ENCODE data around the gene U2AF1.
"Not testable (repeated sequence)": the region's sequence is repeated elsewhere in the genome, so short reads cannot be mapped to it uniquely, and the experiment has no call there.

U2AF1 gene

DNA sequence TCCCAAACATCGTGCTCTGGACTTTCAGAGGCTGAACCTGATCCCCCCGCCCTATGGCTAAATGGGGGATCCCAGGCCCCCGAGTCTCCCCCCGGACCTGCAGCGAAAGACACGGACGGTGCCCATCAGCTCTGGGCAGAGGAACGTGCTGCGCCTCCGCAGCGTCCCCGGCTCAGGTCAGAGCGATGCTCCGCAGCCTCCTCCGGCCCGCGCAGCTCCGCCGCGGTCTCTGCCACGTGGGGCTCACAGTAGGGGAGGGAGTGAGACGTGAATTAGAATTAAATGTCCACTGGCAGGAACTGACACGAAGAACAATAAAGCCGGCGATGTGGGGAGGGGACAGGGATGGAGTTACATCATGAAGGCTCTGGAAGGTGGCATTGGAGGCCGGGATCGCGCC is 30.7 kb downstream of the U2AF1 start:
- DNase-seq (ENCODE audit: low read depth, low spot score): not testable (repeated sequence)

DNA sequence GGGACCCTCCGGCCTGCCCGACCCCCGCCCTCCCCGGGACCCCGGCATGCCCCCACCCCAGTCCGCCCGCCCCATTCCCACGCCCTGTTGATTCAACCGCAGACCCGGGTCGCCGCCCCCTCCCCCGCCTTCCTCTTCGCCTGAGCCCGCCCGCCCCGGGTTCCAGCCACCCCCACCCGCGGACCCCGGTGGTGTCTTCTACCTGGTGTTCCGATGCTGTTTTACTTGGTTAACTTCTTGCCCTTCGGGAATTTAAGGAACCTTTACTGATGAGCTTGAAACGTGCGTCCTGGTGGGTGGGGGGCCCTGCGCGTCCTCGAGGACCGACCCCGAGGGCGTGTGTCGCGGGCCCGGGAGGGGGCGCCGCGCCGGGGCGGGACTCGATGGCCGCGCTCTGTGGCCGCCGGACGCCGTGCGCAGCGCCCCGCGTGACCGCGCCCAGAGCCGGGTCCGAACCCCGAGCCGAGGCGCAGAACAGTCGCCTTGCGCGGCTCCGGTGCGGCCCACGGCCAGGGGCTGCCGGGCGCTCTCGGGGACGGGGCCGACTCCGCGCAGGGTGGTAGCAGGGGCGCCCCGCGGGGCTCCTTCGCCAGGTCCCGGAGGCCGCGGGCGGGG is 31.2 kb downstream of the U2AF1 start:
- not testable (repeated sequence) for DNase-seq (ENCODE audit: low read depth, low spot score)

DNA sequence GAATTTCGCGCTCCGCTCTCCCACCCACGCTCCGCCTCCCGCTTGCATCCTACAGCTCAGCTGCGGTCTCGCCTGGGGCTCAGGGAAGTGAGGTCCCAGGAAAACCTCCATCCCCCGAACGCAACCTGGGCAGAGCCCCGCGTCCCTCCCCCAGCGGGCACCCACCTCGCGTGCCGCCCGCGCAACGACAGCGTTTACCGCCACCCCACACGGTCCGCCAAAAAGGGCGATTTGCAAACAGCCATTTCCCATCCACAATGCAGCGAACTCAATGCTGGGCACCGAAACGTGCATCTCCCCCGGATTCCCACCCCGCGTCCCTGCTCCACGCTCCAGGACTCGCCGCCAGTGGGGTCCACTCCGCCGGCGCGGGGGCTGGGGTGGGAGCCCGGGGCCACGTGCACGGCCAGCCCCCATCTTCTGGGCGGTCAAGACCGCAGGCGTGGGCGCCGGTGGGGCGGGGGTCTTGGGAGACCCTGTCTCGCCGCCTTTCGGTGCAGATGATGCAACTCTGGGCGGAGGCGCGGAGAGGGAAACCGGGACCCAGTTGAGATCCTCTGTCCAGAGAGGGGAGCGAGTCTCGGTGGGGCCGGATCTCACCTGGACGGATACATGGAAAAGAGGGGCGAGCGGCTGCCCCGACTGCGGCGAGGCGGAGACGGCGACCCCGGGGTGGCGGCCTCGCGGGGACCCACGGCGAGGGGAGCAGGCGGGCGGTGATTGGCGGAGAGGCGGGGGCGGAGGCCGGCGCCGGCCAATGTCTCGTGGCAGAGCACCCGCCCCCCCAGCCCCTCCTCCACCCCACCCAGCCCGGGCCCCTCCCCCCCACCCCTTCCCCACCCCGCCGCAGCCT is 32.0 kb downstream of the U2AF1 start, which contains the start of gene CBS:
CBS (minus strand) TSS at position 666 of the 853 bp plus-strand sequence. CDS start 3,642 bp downstream, outside the sequence.
- DNase-seq (ENCODE audit: low read depth, low spot score): not testable (repeated sequence)

DNA sequence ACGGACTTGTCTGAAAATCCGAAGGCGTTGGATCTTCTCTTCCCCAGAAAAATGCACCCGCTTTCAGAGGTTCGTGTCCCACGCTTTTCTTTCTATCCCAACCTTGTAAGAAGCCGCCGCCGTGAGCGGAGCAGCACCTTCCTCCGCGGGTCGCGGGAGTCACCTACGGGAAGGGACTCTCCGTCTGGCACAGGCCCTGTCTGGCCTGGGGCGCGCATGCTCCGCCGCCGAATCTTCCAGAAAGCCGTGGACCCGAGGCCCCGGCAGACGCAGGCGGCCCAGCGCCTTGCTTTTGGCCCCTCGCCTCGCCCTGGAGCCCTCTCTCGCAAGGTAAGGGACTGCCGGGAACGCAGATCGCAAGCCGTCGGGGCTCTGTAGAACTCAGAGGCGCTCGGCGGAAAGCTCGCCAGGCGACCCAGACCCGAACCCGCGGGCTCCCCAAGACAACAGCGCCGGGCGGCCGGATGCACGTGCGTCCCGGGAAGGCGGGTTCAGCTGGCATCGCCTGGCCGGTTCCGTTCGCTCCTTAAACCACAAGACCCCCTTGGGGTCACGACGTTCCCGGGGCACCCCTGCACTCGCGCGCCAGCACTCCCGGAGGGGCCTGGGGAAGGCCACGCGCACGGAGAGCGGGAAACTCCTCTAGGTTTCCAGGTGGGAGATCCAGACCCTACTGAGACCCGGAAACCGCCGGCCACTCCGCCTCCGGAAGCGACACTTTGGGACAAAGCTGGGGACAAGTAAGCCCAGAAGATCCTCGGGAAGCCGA is 32.8 kb downstream of the U2AF1 start:
- DNase-seq (ENCODE audit: low read depth, low spot score): not testable (repeated sequence)

DNA sequence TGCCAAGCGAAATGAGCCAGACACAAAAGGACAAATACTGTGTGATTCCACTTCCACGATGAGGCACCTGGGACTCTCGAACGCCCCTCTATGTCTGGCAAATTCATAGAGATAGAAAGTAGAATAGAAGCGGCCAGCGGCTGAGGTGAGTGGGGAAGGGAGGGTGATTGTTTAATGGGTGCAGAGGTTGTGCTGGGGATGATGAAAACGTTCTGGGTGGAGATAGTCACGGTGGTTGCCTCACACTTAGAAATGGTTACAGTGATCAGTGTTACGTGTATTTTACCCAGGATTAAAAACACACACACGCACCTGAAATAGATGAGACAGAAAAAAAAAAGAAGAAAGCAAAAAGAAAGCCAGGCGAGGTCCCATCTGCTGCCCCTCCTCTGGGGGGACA is 34.6 kb downstream of the U2AF1 start:
- not testable (repeated sequence) for DNase-seq (ENCODE audit: low read depth, low spot score)

DNA sequence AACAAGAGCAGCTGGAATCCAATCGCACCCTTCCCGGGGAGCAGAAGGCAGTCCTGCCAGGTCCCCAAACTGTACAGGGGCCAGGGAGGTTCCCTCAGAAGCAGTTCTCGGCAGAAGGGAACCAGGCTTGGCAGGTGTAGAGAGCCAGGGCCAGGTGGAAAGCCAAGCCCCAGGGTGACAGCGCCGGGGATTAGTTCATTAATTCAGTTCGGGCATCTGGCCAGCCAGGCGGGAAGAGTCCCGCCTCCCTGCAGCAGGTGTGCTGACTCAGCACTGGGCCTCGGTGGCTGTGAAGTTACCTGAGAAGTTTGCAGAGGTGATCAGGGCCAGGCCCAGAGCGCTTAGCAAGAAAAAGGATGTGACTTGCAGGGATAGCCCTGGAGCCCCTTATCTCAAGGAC is 37.7 kb downstream of the U2AF1 start:
- DNase-seq (ENCODE audit: low read depth, low spot score): not testable (repeated sequence)

DNA sequence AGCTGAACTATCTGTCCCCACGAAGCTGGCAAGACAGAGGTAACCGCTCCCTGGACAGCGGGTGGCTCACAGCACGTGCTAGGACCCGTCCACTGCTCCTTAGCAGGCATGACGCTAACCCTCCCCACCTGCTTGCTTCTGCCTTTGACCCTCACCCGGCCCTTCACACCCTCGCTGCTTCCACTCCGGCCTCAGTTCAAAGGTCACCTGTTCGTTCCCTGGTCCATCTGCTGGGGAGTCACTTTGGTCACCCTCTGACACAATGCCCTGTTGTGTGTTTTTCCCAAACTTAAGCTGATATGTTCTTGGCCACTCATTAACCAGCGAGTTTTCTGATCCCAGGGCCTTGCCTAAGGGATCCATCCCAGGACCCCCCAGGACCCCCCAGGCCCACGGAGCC is 39.3 kb downstream of the U2AF1 start:
- DNase-seq (ENCODE audit: low read depth, low spot score): not testable (repeated sequence)

DNA sequence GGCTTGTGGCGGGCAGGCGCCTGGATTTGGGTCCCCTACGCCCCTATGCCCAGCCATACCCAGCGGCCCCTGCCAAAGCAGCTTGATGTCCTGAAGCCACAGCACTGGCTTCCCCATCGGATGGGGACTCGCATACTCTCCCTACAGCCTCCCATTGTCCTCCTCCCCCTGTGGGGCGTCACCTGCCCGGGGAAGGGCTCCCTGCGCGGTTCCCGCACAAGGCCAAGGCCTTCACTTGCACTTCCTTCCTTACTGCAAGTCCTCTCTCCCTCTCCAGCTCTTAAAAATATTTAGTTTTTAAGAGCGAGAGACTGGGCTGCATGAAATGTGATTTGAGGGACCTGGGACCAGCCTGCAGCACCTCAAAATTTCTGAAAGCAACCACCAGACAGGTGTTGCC is 40.7 kb downstream of the U2AF1 start:
- not testable (repeated sequence) for DNase-seq (ENCODE audit: low read depth, low spot score)

DNA sequence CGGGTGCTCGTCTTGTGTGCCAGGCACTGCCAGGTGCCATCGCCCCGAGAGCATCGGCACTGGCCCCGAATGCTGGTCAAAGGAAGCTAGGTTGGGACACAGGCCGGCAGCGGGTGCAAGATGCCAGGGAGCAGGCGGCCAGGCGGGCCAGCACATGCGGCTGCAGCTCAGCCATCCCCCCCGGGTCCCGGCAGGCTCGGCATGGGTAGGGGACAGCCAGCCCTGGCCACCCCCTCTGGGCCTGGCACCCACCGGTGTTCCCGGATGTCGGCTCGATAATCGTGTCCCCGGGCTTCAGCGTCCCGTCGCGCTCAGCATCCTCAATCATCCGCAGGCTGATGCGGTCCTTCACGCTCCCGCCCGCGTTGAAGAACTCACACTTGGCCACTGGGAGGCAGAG is 41.4 kb downstream of the U2AF1 start:
- not testable (repeated sequence) for DNase-seq (ENCODE audit: low read depth, low spot score)

DNA sequence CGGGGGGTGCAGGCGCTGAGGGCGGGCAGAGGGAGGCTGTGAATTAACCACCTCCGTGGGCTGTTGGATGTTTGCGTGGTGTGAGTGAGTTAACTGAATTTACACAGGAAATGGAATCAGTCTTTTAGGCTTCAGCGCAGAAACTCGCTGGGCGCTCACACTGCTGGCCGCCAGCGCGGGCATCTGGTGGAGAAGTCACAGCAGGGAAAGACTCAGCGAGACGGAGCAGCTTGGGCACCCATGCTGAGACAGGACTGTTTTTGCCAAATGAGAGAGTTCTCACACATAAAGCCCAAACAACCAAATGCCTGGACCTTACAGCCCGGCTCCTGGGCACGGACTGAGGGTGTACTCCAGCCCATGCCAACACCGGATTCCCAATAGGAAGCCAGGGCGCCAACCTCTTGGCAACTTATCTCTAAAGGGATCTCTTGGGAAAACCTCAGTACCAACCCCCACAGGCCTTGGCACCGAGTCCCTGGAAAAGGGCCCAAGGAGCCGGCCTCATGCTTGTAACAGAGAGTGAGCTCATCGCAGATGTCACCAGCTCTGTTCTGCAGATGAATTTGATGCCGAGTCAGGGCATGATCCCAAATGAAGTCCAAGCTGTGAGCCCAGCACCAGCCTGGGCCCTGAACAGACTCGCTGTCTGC is 43.0 kb downstream of the U2AF1 start:
- not testable (repeated sequence) for DNase-seq (ENCODE audit: low read depth, low spot score)

DNA sequence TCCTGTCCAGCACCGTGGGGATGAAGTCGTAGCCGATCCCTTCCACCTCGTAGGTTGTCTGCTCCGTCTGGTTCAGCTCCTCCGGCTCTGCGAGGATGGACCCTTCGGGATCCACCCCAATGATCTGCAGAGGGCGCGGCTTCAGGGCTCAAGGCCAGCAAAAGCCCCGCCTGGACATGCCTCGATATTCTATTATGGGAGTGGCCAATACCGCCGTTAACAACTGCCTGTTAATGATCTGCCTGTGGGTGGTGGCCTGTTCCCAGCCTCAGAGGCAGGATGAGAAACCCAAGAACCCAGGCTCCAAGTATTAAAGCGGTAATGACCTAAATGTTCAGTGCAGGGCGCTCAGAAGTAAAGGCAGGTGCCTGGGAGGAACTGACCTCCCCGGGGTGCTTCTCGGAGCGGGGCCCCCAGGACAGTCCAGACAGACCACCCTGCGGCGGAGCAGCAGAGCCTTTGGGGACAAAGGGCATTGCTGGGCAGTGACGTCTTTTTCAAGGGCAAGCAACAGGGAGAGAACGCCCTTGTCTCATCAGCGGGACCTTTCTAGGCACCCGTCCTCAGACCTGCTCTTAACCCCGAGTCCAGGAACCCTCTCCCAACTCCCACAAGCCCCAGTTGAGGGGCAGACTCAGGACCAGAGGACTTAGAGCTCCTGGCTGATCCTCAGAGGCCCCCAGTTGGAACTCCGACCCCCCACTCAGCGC is 44.3 kb downstream of the U2AF1 start:
- DNase-seq (ENCODE audit: low read depth, low spot score): not testable (repeated sequence)

DNA sequence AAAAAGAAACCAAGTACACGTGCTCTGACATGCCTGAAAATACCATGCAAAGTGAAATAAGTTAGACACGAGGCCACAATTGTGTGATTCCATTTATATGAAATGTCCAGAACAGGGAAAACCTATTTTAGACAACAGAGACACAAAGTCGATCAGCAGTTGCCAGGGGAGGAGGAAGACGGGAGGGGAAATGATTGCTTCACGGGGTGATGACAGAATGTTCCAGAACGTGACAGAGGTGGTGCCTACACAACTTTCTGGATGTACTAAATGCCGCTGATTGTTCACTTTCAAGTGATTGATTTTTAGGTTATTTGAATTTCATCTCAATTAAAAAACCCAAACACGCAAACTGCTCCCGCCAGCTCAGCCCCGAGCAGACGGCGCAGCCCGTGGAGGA is 54.3 kb downstream of the U2AF1 start:
- not testable (repeated sequence) for DNase-seq (ENCODE audit: low read depth, low spot score)

DNA sequence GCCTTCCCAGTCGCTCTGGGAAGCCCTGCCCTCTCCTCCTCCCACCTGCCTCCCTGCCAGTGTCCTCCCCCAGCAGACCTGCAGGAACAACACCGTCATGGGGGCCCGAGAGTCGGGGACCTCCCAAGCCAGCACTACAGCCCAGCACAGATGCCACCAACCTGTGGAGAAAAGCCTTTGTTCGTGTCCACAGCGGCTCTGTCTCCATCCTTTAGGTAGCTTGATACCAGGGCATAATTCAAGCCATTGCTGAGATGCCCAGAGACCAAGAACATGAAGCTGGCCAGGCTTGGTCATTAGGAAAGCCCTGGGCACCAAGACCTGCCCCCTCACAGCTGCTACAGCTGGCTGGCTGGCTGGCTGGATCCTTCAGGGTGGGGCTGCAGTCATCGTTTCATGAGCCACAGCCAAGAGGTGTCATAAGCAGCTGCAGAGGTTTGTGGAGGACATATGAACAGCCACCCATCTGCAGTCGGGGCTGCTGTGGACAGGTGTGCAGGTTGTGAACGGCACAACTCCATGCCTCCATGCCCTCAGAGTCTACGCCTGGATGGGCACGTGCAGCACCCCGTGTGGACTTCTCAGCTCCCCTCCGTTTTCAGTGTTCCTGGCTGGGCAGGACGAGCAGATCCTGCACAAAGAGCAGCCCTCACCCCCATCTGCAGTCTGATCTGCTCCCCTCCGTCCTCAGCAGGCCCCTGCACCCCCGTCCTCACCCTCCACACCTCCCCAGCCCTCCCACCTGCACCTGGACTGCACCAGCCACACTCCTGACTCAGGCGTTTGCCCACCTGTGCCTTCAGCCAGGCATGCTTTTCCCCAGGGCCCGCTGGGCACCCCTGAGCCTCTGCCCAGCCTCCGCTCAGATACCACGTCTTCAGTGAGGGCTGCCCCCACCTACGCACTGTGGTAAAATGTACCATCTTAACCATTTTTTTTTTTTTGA is 61.2 kb downstream of the U2AF1 start:
- not testable (repeated sequence) for DNase-seq (ENCODE audit: low read depth, low spot score)

DNA sequence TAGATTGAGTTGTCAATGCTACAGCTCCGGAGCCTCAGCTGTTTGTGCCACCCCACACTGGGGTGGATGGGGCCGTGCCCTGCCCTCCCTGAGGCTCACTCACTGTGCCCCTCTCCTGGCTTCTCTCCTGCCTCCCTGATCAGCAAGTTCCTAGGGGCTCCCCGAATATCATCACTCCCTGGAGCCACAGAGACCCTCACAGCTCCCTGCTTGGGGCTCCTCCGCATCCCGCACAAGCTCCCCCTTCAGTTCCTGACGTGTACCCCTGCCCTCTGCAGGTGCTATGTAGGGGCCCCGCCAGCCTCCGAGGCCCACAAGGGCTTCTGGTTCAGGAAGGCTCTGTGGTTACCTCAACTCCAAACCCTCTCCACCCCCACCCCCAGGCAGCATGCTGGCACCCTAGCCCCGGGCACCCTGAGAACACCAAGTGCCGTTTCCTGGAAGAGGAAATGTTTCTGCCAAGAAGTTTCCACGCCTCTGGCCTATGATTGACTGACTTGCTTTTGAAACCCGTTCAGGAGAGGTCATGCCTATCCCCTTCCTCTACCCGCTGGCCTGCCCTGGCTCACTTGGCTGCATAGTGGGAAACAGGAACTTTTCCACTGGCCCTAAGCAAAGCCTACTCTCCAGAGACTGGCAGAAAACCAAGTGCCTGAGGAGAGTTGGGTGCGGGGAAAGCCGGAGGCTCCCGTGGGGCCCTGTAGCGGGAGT is 62.0 kb downstream of the U2AF1 start:
- DNase-seq (ENCODE audit: low read depth, low spot score): not testable (repeated sequence)

DNA sequence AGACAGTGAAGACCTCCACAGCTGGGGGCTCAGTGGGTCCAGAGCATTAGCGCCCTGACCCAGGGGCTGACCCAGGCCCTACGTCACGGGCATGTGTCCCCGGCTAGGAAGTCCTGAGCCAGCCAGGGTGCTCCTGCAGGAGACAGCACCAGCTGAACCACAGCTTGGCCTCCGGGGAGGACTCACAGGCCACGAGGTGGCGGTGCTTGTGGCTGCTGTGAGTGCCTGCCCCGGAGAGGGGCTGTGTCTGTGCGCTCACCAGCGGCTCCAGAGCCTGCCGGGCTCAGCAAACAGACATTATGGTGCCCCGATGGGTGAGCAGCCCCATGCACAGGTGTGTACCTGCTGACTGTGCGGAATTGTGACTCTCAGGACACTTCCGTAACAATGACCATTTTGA is 62.8 kb downstream of the U2AF1 start:
- DNase-seq (ENCODE audit: low read depth, low spot score): not testable (repeated sequence)

DNA sequence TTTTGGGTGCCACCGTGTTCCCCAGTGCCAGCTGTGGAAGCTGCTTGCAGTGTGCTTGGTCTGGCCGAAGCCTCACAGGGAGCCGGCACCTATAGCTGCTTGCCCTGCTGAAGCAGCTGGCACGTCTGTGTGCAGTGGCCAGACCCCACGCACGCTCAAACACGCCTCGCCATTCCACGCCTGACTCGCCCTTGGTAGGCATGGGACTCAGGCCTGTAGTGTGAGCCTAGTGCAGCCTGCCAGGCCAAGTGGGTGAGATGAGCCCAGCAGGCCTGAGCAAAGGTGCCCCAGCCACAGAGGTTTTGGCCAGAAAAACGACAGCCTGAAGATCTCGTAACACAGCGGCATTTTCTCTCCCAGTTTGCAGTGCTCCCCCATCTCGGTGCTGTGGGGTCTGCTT is 64.1 kb downstream of the U2AF1 start:
- not testable (repeated sequence) for DNase-seq (ENCODE audit: low read depth, low spot score)
